Stimulated activated naive B cell treated with anti-CD40 and anti-IgM and Interleukin-4, amounts not matched to agents 10 μg/mL and 1 μg/mL and 100 μg/mL, for 72 hours (primary cell): Measurements from ENCODE around the gene COL2A1.

ENCODE experiments used
- ATAC-seq, 2 donors: fragments of 150-1000 bp; cut with Tn5 transposase; replicated peaks; 2 replicates each; pipeline ENCODE4 v1.10.0; 2021; ENCODE audit warnings: moderate library complexity in 1 of 2
- DNase-seq: peaks from one replicate; pipeline ENCODE4 v3.0.0; 2021
- H3K27ac Mint-ChIP-seq: one replicate; pipeline ENCODE4 v1.8.0; 2022; ENCODE audit warnings: mild to moderate bottlenecking, mixed read lengths
- H3K27me3 Mint-ChIP-seq, 2 donors: one replicate each; pipeline ENCODE4 v1.8.0; 2022; ENCODE audit warnings: mixed read lengths in 2 of 2
- H3K36me3 Mint-ChIP-seq, 2 donors: one replicate each; pipeline ENCODE4 v1.8.0; 2022; ENCODE audit warnings: mixed read lengths in 2 of 2, mild to moderate bottlenecking in 1 of 2
- H3K4me1 Mint-ChIP-seq, 2 donors: one replicate each; pipeline ENCODE4 v1.8.0; 2022; ENCODE audit warnings: mixed read lengths in 2 of 2, mild to moderate bottlenecking in 1 of 2
- H3K4me3 Mint-ChIP-seq, 2 donors: one replicate each; pipeline ENCODE4 v1.8.0; 2022; ENCODE audit warnings: mild to moderate bottlenecking in 2 of 2, mixed read lengths in 2 of 2, moderate library complexity in 1 of 2
- H3K9me3 Mint-ChIP-seq, 2 donors: one replicate each; pipeline ENCODE4 v1.8.0; 2022; ENCODE audit warnings: mixed read lengths in 2 of 2, mild to moderate bottlenecking in 1 of 2

COL2A1 gene

GRCh38 chr12:48037267-48037915 lies 33.1 kb upstream of the COL2A1 start:
- peaks cover 10 to 19% of the 10 kb centered on the region in 2 donors for H3K4me1 Mint-ChIP-seq
- no peaks in the 10 kb centered on the region for H3K9me3 Mint-ChIP-seq
- peaks cover 18 to 36% of the 10 kb centered on the region in 2 donors for H3K36me3 Mint-ChIP-seq
- H3K27ac Mint-ChIP-seq, result peak overlapping the region; percentile 21
- ATAC-seq (no peak), DNase-seq (no peak)
- no peaks in the 10 kb centered on the region for H3K27me3 Mint-ChIP-seq
- H3K4me3 Mint-ChIP-seq, result no peak overlapping the region

GRCh38 chr12:48036818-48037217 lies 32.5 kb upstream of the COL2A1 start:
- no peak for DNase-seq
- no peak overlapping the region for H3K27ac Mint-ChIP-seq
- peaks cover 10 to 19% of the 10 kb centered on the region in 2 donors for H3K4me1 Mint-ChIP-seq
- no peak for ATAC-seq
- no peaks in the 10 kb centered on the region for H3K9me3 Mint-ChIP-seq
- no peaks in the 10 kb centered on the region for H3K27me3 Mint-ChIP-seq
- H3K4me3 Mint-ChIP-seq, result no peak overlapping the region
- peaks cover 15 to 32% of the 10 kb centered on the region in 2 donors for H3K36me3 Mint-ChIP-seq

- Mint-ChIP-seq H3K4me1 (peaks cover 10 to 18% of the 10 kb centered on the region in 2 donors), H3K27ac (no peak overlapping the region), H3K4me3 (no peak overlapping the region), H3K9me3 (no peaks in the 10 kb centered on the region), H3K36me3 (peaks cover 15 to 29% of the 10 kb centered on the region in 2 donors), H3K27me3 (no peaks in the 10 kb centered on the region)
- ATAC-seq (no peak), DNase-seq (no peak)
These were observed 30.8 kb upstream of the COL2A1 start for GRCh38 chr12:48034835-48035805.

GRCh38 chr12:48033451-48033850 lies 29.2 kb upstream of the COL2A1 start:
- no peak overlapping the region for H3K27ac Mint-ChIP-seq
- peaks cover 3 to 6% of the 10 kb centered on the region in 2 donors for H3K27me3 Mint-ChIP-seq
- no peak for DNase-seq
- ATAC-seq, result no peak
- peaks cover 15 to 20% of the 10 kb centered on the region in 2 donors for H3K4me1 Mint-ChIP-seq
- peaks cover 10 to 21% of the 10 kb centered on the region in 2 donors for H3K36me3 Mint-ChIP-seq
- no peaks in the 10 kb centered on the region for H3K9me3 Mint-ChIP-seq
- H3K4me3 Mint-ChIP-seq, result no peak overlapping the region

- ATAC-seq (no peak), DNase-seq (no peak)
- H3K9me3 Mint-ChIP-seq, result no peaks in the 10 kb centered on the region
- peaks cover 13 to 22% of the 10 kb centered on the region in 2 donors for H3K4me1 Mint-ChIP-seq
- no peak overlapping the region for H3K27ac Mint-ChIP-seq
- peaks cover 3 to 8% of the 10 kb centered on the region in 2 donors for H3K27me3 Mint-ChIP-seq
- no peak overlapping the region for H3K4me3 Mint-ChIP-seq
- H3K36me3 Mint-ChIP-seq, result peaks cover 10 to 16% of the 10 kb centered on the region in 2 donors
These were observed 28.3 kb upstream of the COL2A1 start for GRCh38 chr12:48032597-48032996.

GRCh38 chr12:48031135-48031960 lies 27.1 kb upstream of the COL2A1 start:
- Mint-ChIP-seq H3K36me3 (peaks cover 7 to 9% of the 10 kb centered on the region in 2 donors), H3K27ac (no peak overlapping the region), H3K9me3 (no peaks in the 10 kb centered on the region), H3K4me1 (peaks cover 10 to 18% of the 10 kb centered on the region in 2 donors), H3K27me3 (peaks cover 3 to 13% of the 10 kb centered on the region in 2 donors), H3K4me3 (no peak overlapping the region)
- DNase-seq (no peak), ATAC-seq (no peak)

- H3K9me3 Mint-ChIP-seq, result no peaks in the 10 kb centered on the region
- peaks cover 3 to 17% of the 10 kb centered on the region in 2 donors for H3K27me3 Mint-ChIP-seq
- ATAC-seq (no peak), DNase-seq (no peak)
- H3K4me1 Mint-ChIP-seq, result peaks cover 10 to 18% of the 10 kb centered on the region in 2 donors
- peaks cover 1 to 5% of the 10 kb centered on the region in 2 donors for H3K36me3 Mint-ChIP-seq
- no peak overlapping the region for H3K27ac Mint-ChIP-seq
- no peak overlapping the region for H3K4me3 Mint-ChIP-seq
These were observed 25.9 kb upstream of the COL2A1 start for GRCh38 chr12:48030173-48030650.

- H3K27ac Mint-ChIP-seq, result no peak overlapping the region
- no peak for DNase-seq
- H3K4me1 Mint-ChIP-seq, result peaks cover 10 to 18% of the 10 kb centered on the region in 2 donors
- ATAC-seq, result no peak
- peaks cover 0 to 2% of the 10 kb centered on the region in 2 donors for H3K36me3 Mint-ChIP-seq
- H3K27me3 Mint-ChIP-seq, result peaks cover 8 to 23% of the 10 kb centered on the region in 2 donors
- H3K9me3 Mint-ChIP-seq, result no peaks in the 10 kb centered on the region
- H3K4me3 Mint-ChIP-seq, result no peak overlapping the region
These were observed 25.4 kb upstream of the COL2A1 start for GRCh38 chr12:48029491-48030172.

GRCh38 chr12:48028541-48029431 lies 24.5 kb upstream of the COL2A1 start:
- Mint-ChIP-seq H3K27ac (no peak overlapping the region), H3K4me1 (peaks cover 10 to 18% of the 10 kb centered on the region in 2 donors), H3K36me3 (no peaks in the 10 kb centered on the region), H3K27me3 (peaks cover 9 to 25% of the 10 kb centered on the region in 2 donors), H3K9me3 (no peaks in the 10 kb centered on the region), H3K4me3 (no peak overlapping the region)
- no peak for DNase-seq
- ATAC-seq, result no peak

GRCh38 chr12:48027183-48028002 lies 23.1 kb upstream of the COL2A1 start:
- Mint-ChIP-seq H3K27ac (no peak overlapping the region), H3K9me3 (no peaks in the 10 kb centered on the region), H3K27me3 (peaks cover 14 to 35% of the 10 kb centered on the region in 2 donors), H3K36me3 (no peaks in the 10 kb centered on the region), H3K4me3 (no peak overlapping the region), H3K4me1 (peaks cover 10 to 18% of the 10 kb centered on the region in 2 donors)
- DNase-seq, result no peak
- ATAC-seq, result no peak

GRCh38 chr12:48026060-48026827 lies 22.0 kb upstream of the COL2A1 start:
- Mint-ChIP-seq H3K36me3 (no peaks in the 10 kb centered on the region), H3K9me3 (no peaks in the 10 kb centered on the region), H3K27ac (no peak overlapping the region), H3K4me3 (no peak overlapping the region), H3K4me1 (peaks cover 10 to 18% of the 10 kb centered on the region in 2 donors), H3K27me3 (peaks cover 23 to 47% of the 10 kb centered on the region in 2 donors)
- DNase-seq, result no peak
- ATAC-seq, result no peak
